Lower lobe of right lung (tissue), 2 donors: ENCODE data around the gene PSMB8. TPM values are rescaled to one million over a fixed set of nuclear protein-coding genes. Genes with fewer than 3 reads are reported as not detected.
A peak's percentile ranks its signal among the peaks of the same experiment; 100 is the strongest.

Source experiments
- ATAC-seq, 2 donors: fragments of 200-7000 bp; cut with Tn5 transposase; one replicate each; pipeline ENCODE4 v1.9.1; 2020 to 2022; ENCODE audit warnings: mild to moderate bottlenecking in 2 of 2, moderate library complexity in 2 of 2
- DNase-seq: peaks from one replicate; pipeline ENCODE4 v3.0.0-alpha.2; 2020
- H3K27ac ChIP-seq: fragments of 200-600 bp; one replicate; pipeline ENCODE4 v1.8.0; 2022
- H3K27me3 ChIP-seq: fragments of 200-600 bp; one replicate; pipeline ENCODE4 v1.8.0; 2022; ENCODE audit warnings: low read depth
- H3K36me3 ChIP-seq: fragments of 200-600 bp; one replicate; pipeline ENCODE4 v1.8.0; 2022; ENCODE audit warnings: mild to moderate bottlenecking
- H3K4me1 ChIP-seq: fragments of 200-600 bp; one replicate; pipeline ENCODE4 v1.8.0; 2022
- H3K4me3 ChIP-seq: fragments of 200-600 bp; one replicate; pipeline ENCODE4 v1.8.0; 2022; ENCODE audit warnings: mild to moderate bottlenecking
- H3K9me3 ChIP-seq: fragments of 200-600 bp; one replicate; pipeline ENCODE4 v1.8.0; 2022
- CTCF ChIP-seq: fragments of 200-600 bp; IDR thresholded peaks from one replicate; pipeline ENCODE4 v1.8.0; 2022; ENCODE audit warnings: antibody characterized with exemption, mild to moderate bottlenecking
- intact Hi-C: fragments of 100-400 bp; cut with DNase I; formaldehyde crosslinking; loops from one replicate; pipeline ENCODE4 v1.11.0; 2022
- total RNA-seq: library from RNA; stranded (reverse); fragmentation: NEBNext Ultra II Directional; extraction: Animal tissue kit (Norgen Biotek cat#: 25700); gene quantifications from one replicate; pipeline ENCODE4 v1.2.1, GENCODE V29; 2021
- donor health status: DM: no; HTN: yes; CAD: no; lungs with severe emphysema.

PSMB8 gene
- total RNA-seq, 1 donor from 2014 or later: 103 TPM

GRCh38 chr6:32799740-32800139, 44.1 kb downstream of the PSMB8 start:
- H3K9me3 ChIP-seq: no peaks in the 10 kb centered on the region
- TF ChIP-seq CTCF: no peak
- DNase-seq (no peak), ATAC-seq (no peak)
- no peak overlapping the region for H3K4me3 ChIP-seq
- H3K27me3 ChIP-seq: peaks cover 14% of the 10 kb centered on the region
- H3K4me1 ChIP-seq: peaks cover 10% of the 10 kb centered on the region
- no peaks in the 10 kb centered on the region for H3K36me3 ChIP-seq
- no peak overlapping the region for H3K27ac ChIP-seq
- intact Hi-C loops: no loop called here

- peaks cover 10% of the 10 kb centered on the region for H3K4me1 ChIP-seq
- peaks cover 14% of the 10 kb centered on the region for H3K27me3 ChIP-seq
- no peaks in the 10 kb centered on the region for H3K9me3 ChIP-seq
- no peak for TF ChIP-seq CTCF
- DNase-seq (no peak), ATAC-seq (no peak)
- H3K27ac ChIP-seq: no peak overlapping the region
- intact Hi-C loops: no loop called here
- no peaks in the 10 kb centered on the region for H3K36me3 ChIP-seq
- no peak overlapping the region for H3K4me3 ChIP-seq
Observed at GRCh38 chr6:32799168-32799567, 44.7 kb downstream of the PSMB8 start.

GRCh38 chr6:32796848-32797776, 46.7 kb downstream of the PSMB8 start:
- DNase-seq: peak; percentile 81
- Histone ChIP-seq H3K4me1 (peaks cover 10% of the 10 kb centered on the region), H3K4me3 (peak overlapping the region; percentile 34), H3K27ac (no peak overlapping the region), H3K9me3 (no peaks in the 10 kb centered on the region), H3K36me3 (no peaks in the 10 kb centered on the region), H3K27me3 (peaks cover 6% of the 10 kb centered on the region)
- intact Hi-C loops: no loop called here
- TF ChIP-seq CTCF: peak; percentile 95
- ATAC-seq: peak; percentile 82 to 88

GRCh38 chr6:32794510-32794909, 49.3 kb downstream of the PSMB8 start:
- H3K4me3 ChIP-seq: no peak overlapping the region
- no peaks in the 10 kb centered on the region for H3K9me3 ChIP-seq
- no peaks in the 10 kb centered on the region for H3K36me3 ChIP-seq
- H3K27ac ChIP-seq: no peak overlapping the region
- DNase-seq: no peak
- intact Hi-C loops: no loop called here
- H3K4me1 ChIP-seq: peaks cover 10% of the 10 kb centered on the region
- ATAC-seq: peak; percentile 46 to 63
- peaks cover 10% of the 10 kb centered on the region for H3K27me3 ChIP-seq
- TF ChIP-seq CTCF: no peak

- TF ChIP-seq CTCF: no peak
- peaks cover 10% of the 10 kb centered on the region for H3K4me1 ChIP-seq
- ATAC-seq (no peak), DNase-seq (no peak)
- no peaks in the 10 kb centered on the region for H3K9me3 ChIP-seq
- H3K27ac ChIP-seq: no peak overlapping the region
- intact Hi-C loops: no loop called here
- no peaks in the 10 kb centered on the region for H3K36me3 ChIP-seq
- H3K27me3 ChIP-seq: peaks cover 5% of the 10 kb centered on the region
- no peak overlapping the region for H3K4me3 ChIP-seq
Observed at GRCh38 chr6:32792901-32793435, 50.9 kb downstream of the PSMB8 start.

Other genes with a start within 250 kb of the PSMB8 start
- 144 TPM for gene HLA-DQA1, start 206.6 kb downstream of the PSMB8 start, total RNA-seq
- gene HLA-DQB1, start 177.4 kb downstream of the PSMB8 start, total RNA-seq: 132 TPM
- 68.0 TPM for gene HLA-DQA2, start 102.7 kb downstream of the PSMB8 start, total RNA-seq
- 74.8 TPM for gene HLA-DQB2, start 80.5 kb downstream of the PSMB8 start, total RNA-seq
- 0.95 TPM for gene HLA-DOB, start 27.0 kb downstream of the PSMB8 start, total RNA-seq
- gene TAP2, start 5.3 kb downstream of the PSMB8 start, total RNA-seq: 81.8 TPM
- gene TAP1, start 9.7 kb upstream of the PSMB8 start, total RNA-seq: 63.9 TPM
- gene PSMB9, start 10.1 kb upstream of the PSMB8 start, total RNA-seq: 74.5 TPM
- 208 TPM for gene HLA-DMB, start 97.0 kb upstream of the PSMB8 start, total RNA-seq
- 283 TPM for gene HLA-DMA, start 109.0 kb upstream of the PSMB8 start, total RNA-seq
- gene BRD2, start 124.5 kb upstream of the PSMB8 start, total RNA-seq: 173 TPM
- 31.2 TPM for gene HLA-DOA, start 165.5 kb upstream of the PSMB8 start, total RNA-seq
- 600 TPM for gene HLA-DPA1, start 229.6 kb upstream of the PSMB8 start, total RNA-seq
- 483 TPM for gene HLA-DPB1, start 231.9 kb upstream of the PSMB8 start, total RNA-seq